GM12864 (cell line): ENCODE measurements around the gene ARFGAP3.

ENCODE experiments used
- DNase-seq: peaks from one replicate; pipeline ENCODE4 v3.0.0-alpha.2; 2011; ENCODE audit warnings: low read depth
- H3K4me3 ChIP-seq: 2 replicates; pipeline ENCODE4 v1.5.1; 2011; ENCODE audit warnings: mild to moderate bottlenecking, low read depth, low read length, control low read depth
- TF ChIP-seq, protein P1 (sequence below): IDR thresholded peaks from 2 replicates; pipeline ENCODE4 v1.5.1; 2011; ENCODE audit warnings: low read depth, mild to moderate bottlenecking, moderate library complexity, low read length, control low read depth, inconsistent platforms; ENCODE audit errors: missing control alignments

ARFGAP3 gene

DNA sequence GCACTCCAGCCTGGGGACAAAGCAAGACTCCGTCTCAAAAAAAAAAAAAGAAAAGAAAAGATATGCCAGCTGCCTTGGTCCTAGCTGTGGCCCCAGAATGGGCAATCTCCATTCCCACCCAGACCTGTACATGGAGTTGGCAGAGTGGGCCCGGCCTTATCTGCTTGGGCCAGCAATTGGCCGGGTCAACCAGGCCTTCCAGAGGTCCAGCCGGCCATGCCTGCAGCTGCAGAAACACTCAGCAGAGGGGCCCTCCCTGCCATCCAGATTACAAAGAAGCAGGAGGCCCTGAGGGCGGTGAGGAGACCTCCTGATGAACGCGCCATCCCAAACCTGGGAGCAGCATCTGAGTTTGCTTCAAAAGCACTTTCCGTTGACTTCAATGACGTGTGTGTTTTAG is 26.9 kb upstream of the ARFGAP3 start:
- no peak for DNase-seq
- TF ChIP-seq, protein P1, sequence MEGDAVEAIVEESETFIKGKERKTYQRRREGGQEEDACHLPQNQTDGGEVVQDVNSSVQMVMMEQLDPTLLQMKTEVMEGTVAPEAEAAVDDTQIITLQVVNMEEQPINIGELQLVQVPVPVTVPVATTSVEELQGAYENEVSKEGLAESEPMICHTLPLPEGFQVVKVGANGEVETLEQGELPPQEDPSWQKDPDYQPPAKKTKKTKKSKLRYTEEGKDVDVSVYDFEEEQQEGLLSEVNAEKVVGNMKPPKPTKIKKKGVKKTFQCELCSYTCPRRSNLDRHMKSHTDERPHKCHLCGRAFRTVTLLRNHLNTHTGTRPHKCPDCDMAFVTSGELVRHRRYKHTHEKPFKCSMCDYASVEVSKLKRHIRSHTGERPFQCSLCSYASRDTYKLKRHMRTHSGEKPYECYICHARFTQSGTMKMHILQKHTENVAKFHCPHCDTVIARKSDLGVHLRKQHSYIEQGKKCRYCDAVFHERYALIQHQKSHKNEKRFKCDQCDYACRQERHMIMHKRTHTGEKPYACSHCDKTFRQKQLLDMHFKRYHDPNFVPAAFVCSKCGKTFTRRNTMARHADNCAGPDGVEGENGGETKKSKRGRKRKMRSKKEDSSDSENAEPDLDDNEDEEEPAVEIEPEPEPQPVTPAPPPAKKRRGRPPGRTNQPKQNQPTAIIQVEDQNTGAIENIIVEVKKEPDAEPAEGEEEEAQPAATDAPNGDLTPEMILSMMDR, result no peak
- H3K4me3 ChIP-seq, result no peak overlapping the region

GRCh38 chr22:42883121-42883520 is 26.0 kb upstream of the ARFGAP3 start:
- no peak for DNase-seq
- TF ChIP-seq, protein P1, result no peak
- H3K4me3 ChIP-seq, result no peak overlapping the region

- H3K4me3 ChIP-seq, result no peak overlapping the region
- TF ChIP-seq, protein P1, result no peak
- DNase-seq, result no peak
Measured at GRCh38 chr22:42881982-42882656, 25.0 kb upstream of the ARFGAP3 start.

DNA sequence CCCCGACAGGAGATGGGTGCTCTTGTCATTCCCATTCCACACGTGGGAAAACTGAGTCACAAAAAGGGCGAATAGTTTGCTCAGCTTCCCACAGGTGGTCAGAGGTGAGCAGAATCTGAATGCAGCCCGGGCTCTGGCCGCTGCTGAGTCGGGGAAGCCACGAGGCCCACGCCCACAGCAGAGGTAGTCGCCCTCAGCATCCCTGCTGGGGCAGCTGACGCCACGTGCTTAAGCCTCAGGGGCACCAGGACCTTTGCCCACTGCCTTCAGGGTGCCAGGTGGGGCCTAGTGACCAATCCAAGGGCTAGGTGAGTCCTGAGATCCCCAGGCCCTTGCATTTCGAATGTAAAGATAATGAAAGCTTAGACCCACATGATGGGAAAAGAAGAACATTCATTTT is 24.2 kb upstream of the ARFGAP3 start:
- no peak overlapping the region for H3K4me3 ChIP-seq
- TF ChIP-seq, protein P1, result no peak
- no peak for DNase-seq

GRCh38 chr22:42880815-42881214 is 23.7 kb upstream of the ARFGAP3 start:
- DNase-seq, result no peak
- no peak overlapping the region for H3K4me3 ChIP-seq
- TF ChIP-seq, protein P1, result no peak

DNA sequence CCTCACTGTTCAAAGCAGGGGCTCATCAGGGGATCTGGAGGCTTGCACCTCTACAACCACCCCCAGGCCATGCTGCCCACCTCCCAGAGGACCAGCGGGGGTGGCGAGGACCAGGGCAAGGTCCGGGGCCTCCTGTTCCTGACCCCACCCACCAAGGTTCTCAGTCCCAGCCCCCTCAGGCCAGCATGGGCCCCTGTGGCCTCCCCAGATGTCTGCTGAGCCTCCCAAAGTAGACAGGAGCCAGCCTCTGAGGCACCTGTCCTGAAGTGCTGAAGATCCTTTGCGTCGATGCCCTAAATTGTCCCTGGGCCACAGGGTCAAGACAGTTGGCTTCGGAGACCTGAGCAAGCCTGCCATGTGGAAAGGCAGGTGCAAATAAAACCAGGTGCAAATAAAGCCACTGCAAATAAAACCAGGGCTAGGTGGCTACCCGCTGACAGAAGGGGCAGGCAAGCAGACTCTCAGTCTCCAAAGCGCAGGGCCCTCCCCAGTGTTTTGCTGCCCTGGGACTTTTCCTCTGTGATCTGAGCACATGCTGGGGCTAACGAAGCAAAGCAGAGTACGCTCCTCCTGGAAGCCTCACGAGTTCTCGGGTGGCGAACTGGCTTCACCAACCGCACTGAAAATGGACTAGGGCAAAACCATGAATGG is 22.4 kb upstream of the ARFGAP3 start:
- H3K4me3 ChIP-seq, result no peak overlapping the region

More for the DNA sequence above, 22.4 kb upstream of the ARFGAP3 start:
- no peak for DNase-seq
- TF ChIP-seq, protein P1, result no peak
